Astrocyte of the hippocampus (primary cell): Measurements from ENCODE around the gene ATP11A.

Experiments used
- DNase-seq: peaks from one replicate; pipeline ENCODE4 v3.0.0; 2011; ENCODE audit warnings: low read depth, low spot score

ATP11A gene

DNA sequence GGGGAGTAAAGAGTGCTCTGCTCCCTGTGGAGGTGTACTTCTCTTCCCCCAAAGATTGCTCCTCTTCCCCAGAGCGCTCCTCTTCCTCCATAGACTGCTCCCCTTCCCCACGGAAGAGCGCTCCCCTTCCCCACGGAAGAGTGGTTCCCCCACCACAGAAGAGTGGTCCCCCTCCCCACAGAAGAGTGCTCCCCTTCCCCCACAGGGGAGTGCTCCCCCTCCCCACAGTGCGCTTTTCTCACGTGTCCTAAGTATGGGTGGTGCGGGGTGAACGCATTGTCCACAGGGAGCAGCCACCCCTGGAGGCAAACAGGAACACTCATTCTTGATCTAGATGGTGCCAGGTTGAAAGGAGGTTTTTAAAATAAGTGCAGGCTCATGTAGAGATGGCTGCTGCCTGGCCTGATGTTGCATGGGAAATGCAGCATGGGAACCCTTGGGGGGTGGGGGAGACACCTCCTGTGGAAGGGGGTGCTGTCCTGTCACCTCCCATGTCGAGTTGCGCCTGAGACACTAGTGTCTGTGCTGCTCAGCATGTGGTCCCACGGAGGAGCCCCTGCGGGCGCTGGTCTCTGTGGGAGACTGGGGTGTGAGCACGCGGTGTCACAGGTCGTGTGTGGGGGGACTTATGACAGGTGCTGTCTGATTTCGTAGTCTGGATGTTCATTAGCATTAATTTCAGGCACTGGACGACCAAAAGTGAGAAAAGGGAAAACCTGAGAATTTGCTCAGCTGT lies 52.2 kb downstream of the ATP11A start:
- DNase-seq: no peak

DNA sequence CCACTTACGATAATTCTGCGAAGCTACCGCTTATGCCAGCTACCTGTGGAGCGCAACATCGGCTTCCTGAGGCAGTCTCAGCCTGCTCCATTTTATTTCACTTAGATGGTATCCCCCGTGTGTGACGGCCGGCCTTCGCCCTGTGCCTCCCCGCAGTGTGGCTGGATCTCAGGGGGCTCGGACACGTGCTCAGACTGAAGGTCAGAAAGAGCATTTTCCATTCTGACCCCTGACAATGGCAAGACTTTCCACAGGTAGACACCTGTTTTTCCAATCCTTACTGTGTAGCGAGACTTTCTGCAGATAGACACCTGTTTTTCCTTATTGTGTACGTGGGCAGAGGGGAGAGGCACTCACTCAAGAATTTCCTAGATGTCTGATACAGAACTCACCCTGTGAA lies 52.7 kb downstream of the ATP11A start:
- no peak for DNase-seq

DNA sequence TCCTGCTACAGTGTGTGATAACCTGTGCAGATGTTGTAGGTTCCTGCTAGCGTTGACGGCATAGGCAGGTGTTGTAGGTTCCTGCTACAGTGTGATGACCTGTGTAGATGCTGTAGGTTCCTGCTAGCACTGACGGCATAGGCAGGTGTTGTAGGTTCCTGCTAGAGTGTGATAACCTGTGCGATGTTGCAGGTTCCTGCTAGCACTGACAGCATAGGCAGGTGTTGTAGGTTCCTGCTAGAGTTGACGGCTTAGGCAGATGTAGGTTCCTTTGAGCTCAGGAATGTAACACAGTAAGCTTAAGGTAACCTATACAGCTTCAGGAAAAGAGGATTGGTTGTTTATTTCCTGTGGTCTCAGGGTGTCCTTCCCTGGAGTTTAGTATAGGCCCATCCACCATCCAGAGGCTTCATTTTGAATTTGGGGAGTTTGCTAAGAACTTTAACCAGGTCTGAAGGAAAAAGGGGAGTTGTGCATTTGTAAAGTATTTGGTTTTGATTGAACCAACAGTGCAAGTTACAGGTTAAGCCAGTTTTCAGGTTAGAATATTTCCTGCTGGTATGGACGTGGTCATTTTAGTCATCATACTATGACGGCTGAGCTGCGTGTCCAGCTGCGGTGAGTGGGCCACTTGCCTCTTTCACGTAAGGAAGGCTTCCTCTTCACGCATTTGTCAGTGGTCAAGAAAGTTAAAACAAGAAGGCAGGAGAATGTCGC lies 53.8 kb downstream of the ATP11A start:
- DNase-seq: no peak

DNA sequence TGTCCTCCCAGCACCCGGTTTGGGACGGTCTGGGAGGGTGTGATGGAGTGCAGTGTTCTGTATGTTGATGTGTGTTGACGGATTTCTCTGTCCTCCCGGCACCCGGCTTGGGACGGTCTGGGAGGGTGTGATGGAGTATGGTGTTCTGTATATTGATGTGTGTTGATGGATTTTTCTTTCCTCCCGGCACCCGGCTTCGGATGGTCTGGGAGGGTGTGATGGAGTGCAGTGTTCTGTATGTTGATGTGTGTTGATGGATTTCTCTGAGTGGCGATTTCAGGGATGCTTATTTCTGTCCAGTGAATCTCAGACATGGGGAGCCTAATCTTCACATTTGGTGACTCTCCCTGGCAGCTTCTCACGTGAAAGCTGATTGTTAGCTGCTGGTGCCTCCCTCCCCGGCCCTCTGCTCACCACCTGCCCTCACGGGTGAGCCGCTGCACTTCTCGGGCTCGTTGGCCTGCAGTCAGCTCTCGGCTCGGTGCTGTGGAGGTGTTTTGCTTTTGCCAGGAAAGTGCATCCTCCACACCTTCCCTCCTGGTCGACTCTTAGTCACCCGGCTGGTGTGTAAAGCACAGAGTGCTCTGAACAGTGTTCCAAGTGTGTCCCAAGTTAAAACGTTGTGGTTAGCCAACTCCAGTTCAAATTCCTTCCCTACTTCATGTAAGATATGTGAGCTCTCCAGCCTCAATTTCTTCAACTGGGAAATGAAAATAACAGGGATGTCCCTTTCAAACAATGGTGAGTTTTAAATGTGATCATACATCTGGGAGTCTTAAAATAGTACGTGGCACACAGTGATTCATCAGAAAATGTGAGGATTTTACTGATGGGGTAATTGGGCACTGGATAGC lies 54.6 kb downstream of the ATP11A start:
- DNase-seq: peak; percentile 67

DNA sequence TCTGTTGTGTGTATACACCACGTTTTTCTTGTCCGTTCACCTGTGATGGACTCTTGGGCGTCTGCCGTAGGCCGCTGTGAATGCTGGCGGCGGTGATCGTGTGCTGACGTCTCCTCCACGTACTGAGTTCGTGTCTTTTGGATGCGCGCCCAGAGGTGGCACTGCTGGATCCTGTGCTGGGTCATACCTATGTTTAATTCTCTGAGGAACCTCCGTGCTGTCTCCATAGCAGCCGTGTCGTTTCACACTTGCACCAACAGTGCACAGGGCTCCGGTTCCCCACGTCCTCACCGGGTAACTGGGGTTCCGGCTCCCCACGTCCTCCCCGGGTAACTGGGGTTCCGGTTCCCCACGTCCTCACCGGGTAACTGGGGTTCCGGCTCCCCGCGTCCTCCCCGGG lies 56.2 kb downstream of the ATP11A start:
- DNase-seq: no peak

DNA sequence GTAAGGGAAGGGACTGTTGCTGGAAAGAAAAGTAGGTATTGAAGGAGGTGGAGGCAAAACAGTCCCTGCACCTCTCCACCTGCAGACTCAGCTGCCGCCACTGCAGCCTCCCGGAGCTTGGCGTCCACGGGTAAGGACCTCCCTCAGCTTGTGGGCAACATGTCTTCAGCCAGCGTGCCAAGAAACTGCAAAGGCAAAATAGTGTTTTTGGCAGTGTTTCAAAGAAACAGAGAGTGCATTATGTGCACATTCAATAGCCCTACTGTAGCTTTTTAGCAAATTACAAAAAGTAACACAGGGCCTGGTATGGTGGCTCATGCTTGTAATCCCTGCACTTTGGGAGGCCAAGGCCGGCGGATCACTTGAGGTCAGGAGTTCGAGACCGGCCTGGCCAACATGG lies 57.4 kb downstream of the ATP11A start:
- peak; percentile 83 for DNase-seq

DNA sequence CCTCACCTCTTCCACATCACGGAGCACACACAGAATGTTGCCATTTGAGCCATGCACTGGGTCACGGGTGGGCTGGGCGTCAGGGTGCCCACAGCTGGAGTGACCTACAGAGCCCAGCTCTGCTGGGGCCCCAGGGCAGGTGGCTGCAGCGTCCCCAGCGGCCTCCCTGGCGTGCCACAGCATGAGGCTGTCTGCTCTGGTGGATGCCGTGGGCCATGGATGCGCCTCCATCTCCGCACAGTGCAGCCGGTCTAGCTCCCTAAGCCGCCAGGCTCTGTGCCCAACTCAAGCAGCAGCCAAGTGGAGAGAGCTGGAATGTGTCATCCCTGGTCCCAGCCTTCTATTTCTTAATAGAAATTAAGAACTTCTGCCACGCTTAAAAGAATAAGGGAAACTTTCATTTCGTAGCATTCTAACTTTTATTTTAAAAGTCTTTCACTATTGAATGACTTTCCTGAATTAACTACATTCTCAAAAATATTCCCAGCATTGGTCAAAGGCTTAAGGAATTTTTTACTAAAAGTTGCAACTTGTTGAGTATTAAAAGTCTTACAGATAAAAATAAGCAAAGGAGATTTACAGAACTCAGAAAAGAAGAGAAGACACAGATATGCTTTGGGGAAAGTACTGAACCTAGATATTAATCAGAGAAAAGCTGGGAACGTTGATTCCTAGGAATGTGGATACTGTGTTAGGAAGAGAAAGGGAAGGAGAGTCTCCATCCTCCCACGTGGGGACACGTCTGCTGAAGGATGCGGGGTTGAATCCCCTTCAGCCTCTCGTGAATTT lies 59.3 kb downstream of the ATP11A start:
- peak; percentile 28 for DNase-seq

DNA sequence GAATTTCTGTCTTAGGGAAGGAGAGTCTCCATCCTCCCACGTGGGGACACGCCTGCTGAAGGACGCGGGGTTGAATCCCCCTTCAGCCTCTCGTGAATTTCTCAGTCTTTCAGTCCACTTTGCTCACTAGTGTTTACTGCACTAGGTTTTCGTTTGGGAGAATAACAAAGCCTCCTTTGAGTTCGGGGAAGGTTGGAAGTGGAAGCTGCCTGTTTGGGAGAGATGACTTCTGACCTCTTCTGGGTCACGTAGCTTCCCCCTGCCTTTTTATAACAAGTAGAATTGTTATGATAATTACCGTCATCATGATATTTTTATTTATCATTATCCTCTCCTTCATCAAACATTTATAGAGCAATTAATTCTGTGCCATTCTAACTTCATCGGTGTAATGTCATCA lies 60.7 kb downstream of the ATP11A start:
- DNase-seq: no peak

DNA sequence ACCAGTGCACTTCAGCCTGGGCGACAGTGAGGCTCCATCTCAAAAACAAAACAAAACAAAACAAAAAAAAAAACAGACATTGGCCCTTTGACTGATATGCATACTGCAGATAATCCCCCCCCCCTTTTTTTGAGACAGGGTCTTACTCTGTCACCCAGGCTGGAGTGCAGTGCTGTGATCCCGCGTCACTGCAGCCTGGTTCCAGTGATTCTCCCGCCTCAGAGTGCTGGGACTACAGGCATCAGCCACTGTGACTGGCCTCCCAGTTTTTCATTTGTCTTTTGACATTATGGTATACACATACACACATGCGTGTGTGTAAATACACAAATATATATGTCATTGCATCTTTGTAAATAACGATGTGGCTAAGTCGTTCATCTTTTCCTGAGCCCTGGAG lies 61.8 kb downstream of the ATP11A start:
- DNase-seq: no peak

DNA sequence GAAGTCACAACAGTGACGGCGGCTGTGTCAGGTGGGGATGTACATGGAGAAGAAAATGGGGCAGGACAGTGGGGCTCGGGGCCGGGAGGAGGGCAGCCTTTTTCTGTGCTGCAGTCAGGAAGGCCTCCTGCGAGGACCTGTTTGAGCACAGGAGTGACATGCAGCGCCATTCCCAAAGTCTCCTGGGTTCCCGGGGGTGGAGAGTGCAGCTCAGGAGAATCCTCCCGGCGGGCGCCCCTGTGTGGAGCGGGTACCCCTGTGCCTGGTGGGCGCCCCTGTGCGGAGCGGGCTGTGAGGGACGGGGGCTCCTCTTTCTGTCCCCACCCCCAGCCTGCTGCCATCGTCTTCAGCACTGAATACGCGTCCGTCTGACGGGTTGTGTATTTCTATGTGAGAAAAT lies 62.4 kb downstream of the ATP11A start:
- no peak for DNase-seq

DNA sequence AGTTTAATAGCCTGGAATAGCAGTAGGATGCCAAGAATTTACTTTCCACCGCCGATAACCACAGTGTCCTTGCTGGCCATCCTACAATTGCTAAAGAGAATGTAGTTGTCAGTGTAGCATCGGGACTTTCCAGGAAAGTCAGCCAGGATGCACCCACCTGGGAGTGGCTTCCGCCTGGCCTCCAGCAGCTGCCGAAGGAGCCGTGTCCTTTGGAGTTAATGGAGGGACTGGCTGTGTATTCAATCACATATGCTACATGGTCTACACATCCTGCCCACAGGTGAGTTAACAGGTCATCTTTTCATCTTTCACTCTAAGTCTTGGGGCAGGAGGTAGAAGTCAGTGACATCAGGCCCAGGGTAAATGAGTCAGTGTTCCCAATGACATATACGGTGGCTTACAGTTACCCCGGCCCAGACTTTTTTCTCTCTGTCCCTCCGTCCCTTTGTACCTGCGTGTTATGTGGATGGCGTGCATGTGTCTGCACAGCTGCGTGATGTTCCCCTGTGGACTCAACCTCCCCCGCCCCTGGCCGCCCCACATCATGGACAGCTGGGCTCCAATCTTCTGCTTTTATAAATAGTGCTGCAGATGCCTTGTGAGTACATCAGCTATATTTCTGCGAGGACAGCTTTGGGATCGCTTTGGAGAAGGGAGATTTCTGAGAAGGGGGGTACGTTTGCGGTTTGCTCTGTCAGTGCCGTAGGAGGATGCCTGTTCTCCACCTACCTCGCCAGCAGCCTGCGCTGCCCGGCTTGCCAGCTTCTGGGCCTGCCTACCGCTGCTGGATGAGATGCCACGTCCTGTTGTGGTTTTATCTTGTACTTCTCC lies 63.1 kb downstream of the ATP11A start:
- DNase-seq: peak; percentile 60

DNA sequence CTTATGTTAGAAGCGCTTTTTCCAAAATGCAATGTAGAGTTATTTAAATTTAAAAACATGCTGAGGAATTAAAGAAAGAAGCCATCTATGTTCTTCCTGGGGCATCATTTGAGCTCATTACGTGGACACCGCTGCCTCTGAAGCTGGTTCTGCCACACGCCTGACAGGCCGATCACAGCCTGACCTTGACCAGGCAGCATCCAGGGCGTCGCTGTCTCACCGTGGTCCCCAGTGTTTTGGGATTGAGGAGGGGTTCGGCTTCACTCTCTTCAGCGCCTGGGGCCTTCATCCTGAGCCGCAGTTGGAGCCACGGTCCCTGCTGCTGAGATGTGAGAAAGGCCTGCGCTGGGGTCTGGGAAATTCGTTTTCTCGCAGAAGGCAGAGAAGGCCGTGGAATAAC lies 64.0 kb downstream of the ATP11A start:
- no peak for DNase-seq

DNA sequence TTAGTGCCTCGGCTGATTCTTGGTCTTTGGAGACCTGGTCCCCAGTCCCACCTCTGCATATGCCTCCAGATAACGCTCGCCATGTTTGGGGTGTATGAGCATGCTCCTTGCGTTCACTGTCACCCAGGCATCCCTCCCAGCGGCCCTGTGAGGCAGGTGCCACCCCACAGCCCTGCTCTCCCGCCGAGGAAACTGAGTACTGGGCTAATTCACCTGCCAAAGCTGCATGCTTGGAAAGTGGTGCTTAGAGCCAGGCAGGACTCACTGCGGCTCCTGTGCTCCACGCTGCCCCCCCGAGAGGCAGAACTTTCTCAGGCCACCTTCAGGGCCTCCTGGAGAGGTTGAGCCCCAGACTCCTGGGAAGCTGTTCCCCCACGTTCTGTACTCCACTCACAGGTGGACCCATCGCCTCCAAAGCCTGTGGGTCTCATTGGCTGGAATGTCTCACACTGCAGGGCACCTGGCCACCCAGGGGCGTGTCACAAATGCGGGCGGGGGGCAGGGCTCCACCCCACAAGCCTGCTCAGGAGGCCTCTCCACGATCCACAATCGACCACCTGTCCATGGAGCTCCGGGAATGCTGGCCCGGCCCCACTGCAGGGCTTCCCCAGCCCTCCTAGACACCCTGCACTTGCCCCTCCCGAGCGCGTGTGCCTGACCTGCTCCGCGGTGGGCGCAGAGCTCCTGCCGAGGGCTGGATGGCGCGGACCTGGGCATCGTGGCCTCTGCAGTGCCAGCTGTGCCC lies 64.6 kb downstream of the ATP11A start:
- no peak for DNase-seq

DNA sequence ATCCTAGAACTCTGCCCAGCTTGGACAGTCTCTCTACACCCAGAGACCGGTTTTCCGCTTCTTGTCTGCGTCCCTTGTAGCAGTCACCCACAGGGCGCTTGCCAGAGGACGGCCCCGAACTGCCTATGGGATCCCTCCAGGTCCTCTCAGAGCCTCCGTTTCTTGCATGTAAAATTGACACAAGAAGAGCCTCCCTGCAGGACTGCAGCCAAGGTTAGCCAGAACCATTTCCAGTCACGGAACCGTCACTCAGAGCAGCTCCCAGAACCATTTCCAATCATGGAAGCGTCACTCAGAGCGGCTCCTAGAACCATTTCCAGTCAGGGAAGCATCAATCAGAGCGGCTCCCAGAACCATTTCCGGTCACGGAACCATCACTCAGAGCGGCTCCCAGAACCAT lies 65.5 kb downstream of the ATP11A start:
- no peak for DNase-seq

DNA sequence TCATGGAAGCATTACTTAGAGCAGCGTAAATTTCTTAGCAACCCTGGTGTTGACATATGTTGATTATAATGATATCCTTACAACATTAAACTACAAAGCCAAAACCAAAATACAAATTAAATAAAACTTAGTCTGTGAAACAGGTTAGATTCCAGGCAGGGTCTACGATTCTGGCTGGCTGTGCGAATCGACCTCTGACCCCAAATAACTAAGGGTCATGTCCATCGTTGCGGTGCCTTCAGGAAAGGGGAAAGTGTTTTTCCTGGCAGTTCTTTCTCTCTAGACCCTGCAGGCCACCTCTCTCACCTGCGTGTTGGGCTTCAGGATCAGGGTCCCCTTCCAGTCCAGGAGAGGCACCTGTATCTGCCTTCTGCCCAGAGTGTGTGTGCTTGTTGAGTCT lies 66.2 kb downstream of the ATP11A start:
- DNase-seq: no peak

DNA sequence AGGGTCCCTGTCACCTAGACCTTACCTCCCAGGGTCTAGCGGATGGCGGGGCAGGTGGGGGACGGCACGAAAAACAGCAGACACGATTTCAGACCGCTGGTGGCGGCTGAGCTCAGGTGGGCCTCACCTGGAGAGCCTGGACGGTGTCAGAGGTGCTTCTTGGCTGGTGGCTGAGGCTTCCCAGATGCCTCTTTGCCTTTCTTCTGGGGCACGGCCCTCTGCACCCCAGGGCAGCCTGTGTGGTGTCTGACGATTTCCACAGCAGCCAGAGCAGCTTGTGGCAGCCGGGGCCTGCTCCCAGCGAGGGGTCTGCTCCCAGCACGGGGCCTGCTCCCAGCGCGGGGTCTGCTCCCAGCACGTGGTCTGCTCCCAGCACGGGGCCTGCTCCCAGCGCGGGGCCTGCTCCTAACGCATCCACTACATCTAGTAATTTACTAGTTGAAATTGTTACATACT lies 66.7 kb downstream of the ATP11A start:
- DNase-seq: no peak

DNA sequence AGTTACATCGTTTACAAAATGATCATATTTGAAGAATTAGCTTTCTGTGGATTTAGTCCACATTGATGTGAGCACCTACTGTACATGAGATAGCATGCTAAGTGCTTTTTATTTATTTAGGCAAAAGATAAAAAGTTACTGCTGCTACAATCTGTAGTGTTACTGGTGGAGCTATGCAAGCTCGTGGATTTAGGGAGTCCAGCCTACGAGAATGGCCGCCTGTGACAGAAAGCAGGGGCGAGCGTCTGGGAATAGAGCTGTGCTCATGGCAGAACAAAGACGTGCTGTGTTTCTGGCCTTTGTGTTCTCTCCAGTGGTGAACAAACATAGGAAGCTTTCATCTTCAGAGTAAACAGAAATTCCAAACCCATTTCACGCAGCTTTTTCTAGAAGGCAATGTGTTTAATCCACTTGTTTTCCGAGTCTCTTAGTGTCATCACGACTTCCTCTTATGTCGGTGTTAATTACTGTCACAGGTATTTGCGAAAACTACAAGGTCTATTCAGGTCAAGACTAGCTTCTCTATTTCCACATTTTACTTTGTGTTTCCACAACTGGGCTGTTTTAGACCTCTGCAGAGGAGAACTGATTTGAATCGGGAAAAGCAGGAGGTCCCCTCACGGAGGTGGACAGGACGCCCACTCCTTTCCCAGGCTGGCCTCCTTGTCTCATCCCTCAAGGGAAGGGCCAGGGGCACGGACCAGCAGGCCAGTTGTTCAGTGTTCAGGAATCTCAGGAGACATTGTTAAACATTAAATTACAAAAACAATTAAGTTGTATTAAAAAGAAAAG lies 67.3 kb downstream of the ATP11A start:
- DNase-seq: peak; percentile 36

DNA sequence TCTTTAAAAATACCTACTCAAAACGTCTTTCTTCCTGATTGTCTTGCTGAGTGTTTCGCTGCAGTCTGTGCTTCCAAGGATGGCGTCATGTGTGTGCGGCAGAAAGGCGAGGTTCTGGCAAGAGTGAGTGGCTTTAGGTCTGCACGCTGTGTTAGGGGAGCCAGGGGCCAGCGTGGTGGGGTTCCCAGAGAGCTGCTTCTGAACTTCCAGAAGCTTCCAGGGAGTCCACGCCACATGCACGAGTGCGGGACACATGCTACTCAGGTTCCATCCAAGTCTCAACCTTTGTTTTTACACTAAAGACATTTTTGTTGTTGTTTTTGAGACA lies 67.9 kb downstream of the ATP11A start:
- DNase-seq: no peak

DNA sequence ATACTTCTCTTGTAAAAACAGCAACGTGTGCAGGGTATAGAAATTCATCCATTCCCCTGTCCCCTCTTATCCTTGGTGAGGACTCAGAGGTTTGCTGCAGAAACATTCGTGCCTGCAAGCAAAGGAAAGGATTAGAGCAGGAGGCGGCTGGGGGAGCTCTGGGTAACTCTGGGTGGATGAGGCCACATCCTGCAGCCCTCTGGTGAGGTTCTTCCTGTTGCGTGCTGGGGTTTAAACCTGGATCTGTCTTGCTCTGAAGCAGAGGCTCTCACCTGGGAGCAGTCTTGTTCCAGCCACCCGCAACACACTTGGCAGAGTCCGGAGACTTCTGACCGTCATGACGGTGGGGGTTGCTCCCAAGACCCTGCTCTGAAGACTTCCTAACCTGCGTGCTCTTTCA lies 69.2 kb downstream of the ATP11A start:
- DNase-seq: no peak
